ENCODE results near the gene PFKFB2.

Gene PFKFB2

GRCh38 chr1:207089627-207090355 is 36.7 kb downstream of the PFKFB2 start:
- H3K9me3 ChIP-seq (ENCODE audit: control insufficient read depth, insufficient read depth, low read length) = no peaks in the 10 kb centered on the region
- H3K9ac ChIP-seq (ENCODE audit: low read depth, low read length) = no peak overlapping the region

GRCh38 chr1:207091200-207091908 is 38.3 kb downstream of the PFKFB2 start:
- H3K9ac ChIP-seq (ENCODE audit: low read depth, low read length) = no peak overlapping the region
- no peaks in the 10 kb centered on the region for H3K4me1 ChIP-seq (ENCODE audit: insufficient read depth, low read length)
- no peaks in the 10 kb centered on the region for H3K36me3 ChIP-seq (ENCODE audit: insufficient read depth, low read length)
- H3K9me3 ChIP-seq (ENCODE audit: control insufficient read depth, insufficient read depth, low read length) = no peaks in the 10 kb centered on the region

More at GRCh38 chr1:207089627-207090355, 36.7 kb downstream of the PFKFB2 start:
- Histone ChIP-seq H3K4me1 (ENCODE audit: insufficient read depth, low read length) (no peaks in the 10 kb centered on the region; the same call in none of the 2 replicates), H3K36me3 (ENCODE audit: insufficient read depth, low read length) (no peaks in the 10 kb centered on the region)

GRCh38 chr1:207093944-207094343 is 40.9 kb downstream of the PFKFB2 start:
- no peak overlapping the region for H3K9ac ChIP-seq (ENCODE audit: low read depth, low read length)
- no peaks in the 10 kb centered on the region for H3K4me1 ChIP-seq (ENCODE audit: insufficient read depth, low read length)
- no peaks in the 10 kb centered on the region for H3K36me3 ChIP-seq (ENCODE audit: insufficient read depth, low read length)
- peaks cover 8% of the 10 kb centered on the region; the same call in 1 of the 2 replicates for H3K9me3 ChIP-seq (ENCODE audit: control insufficient read depth, insufficient read depth, low read length)

- no peaks in the 10 kb centered on the region for H3K4me1 ChIP-seq (ENCODE audit: insufficient read depth, low read length)
- H3K9ac ChIP-seq (ENCODE audit: low read depth, low read length) = no peak overlapping the region
- peaks cover 8% of the 10 kb centered on the region; the same call in 1 of the 2 replicates for H3K9me3 ChIP-seq (ENCODE audit: control insufficient read depth, insufficient read depth, low read length)
These were observed 44.8 kb downstream of the PFKFB2 start for GRCh38 chr1:207097871-207098324.

GRCh38 chr1:207101720-207102119 is 48.6 kb downstream of the PFKFB2 start:
- no peaks in the 10 kb centered on the region for H3K4me1 ChIP-seq (ENCODE audit: insufficient read depth, low read length)
- H3K9ac ChIP-seq (ENCODE audit: low read depth, low read length) = no peak overlapping the region
- peaks cover 8% of the 10 kb centered on the region for H3K9me3 ChIP-seq (ENCODE audit: control insufficient read depth, insufficient read depth, low read length)
- no peaks in the 10 kb centered on the region for H3K36me3 ChIP-seq (ENCODE audit: insufficient read depth, low read length)

More at GRCh38 chr1:207097871-207098324, 44.8 kb downstream of the PFKFB2 start:
- no peaks in the 10 kb centered on the region for H3K36me3 ChIP-seq (ENCODE audit: insufficient read depth, low read length)

- Histone ChIP-seq H3K9me3 (ENCODE audit: control insufficient read depth, insufficient read depth, low read length) (peaks cover 8% of the 10 kb centered on the region), H3K36me3 (ENCODE audit: insufficient read depth, low read length) (no peaks in the 10 kb centered on the region), H3K4me1 (ENCODE audit: insufficient read depth, low read length) (no peaks in the 10 kb centered on the region), H3K9ac (ENCODE audit: low read depth, low read length) (no peak overlapping the region)
These were observed 49.1 kb downstream of the PFKFB2 start for GRCh38 chr1:207102146-207102545.

- Histone ChIP-seq H3K4me1 (ENCODE audit: insufficient read depth, low read length) (no peaks in the 10 kb centered on the region), H3K9me3 (ENCODE audit: control insufficient read depth, insufficient read depth, low read length) (peaks cover 7% of the 10 kb centered on the region), H3K36me3 (ENCODE audit: insufficient read depth, low read length) (no peaks in the 10 kb centered on the region), H3K9ac (ENCODE audit: low read depth, low read length) (no peak overlapping the region)
These were observed 49.6 kb downstream of the PFKFB2 start for GRCh38 chr1:207102659-207103058.

- H3K9ac ChIP-seq (ENCODE audit: low read depth, low read length) = no peak within 1 kb of the TSS
- H3K36me3 ChIP-seq (ENCODE audit: insufficient read depth, low read length) = no peaks in the 10 kb centered on the region
- no peaks in the 10 kb centered on the region for H3K4me1 ChIP-seq (ENCODE audit: insufficient read depth, low read length)
- no peaks in the 10 kb centered on the region; the same call in 1 of the 2 replicates for H3K9me3 ChIP-seq (ENCODE audit: control insufficient read depth, insufficient read depth, low read length)
These were observed 50.9 kb downstream of the PFKFB2 start, which contains the start of gene C4BPA for GRCh38 chr1:207103892-207104373. C4BPA (plus strand) TSS chr1:207104233; CDS start chr1:207113026, 8,793 bp downstream.

- Histone ChIP-seq H3K9ac (ENCODE audit: low read depth, low read length) (no peak overlapping the region), H3K36me3 (ENCODE audit: insufficient read depth, low read length) (no peaks in the 10 kb centered on the region), H3K4me1 (ENCODE audit: insufficient read depth, low read length) (no peaks in the 10 kb centered on the region), H3K9me3 (ENCODE audit: control insufficient read depth, insufficient read depth, low read length) (no peaks in the 10 kb centered on the region; the same call in 1 of the 2 replicates)
These were observed 55.9 kb downstream of the PFKFB2 start for GRCh38 chr1:207109004-207109403.

- H3K9ac ChIP-seq (ENCODE audit: low read depth, low read length) = no peak overlapping the region
- H3K36me3 ChIP-seq (ENCODE audit: insufficient read depth, low read length) = no peaks in the 10 kb centered on the region
- H3K9me3 ChIP-seq (ENCODE audit: control insufficient read depth, insufficient read depth, low read length) = no peaks in the 10 kb centered on the region
- no peaks in the 10 kb centered on the region for H3K4me1 ChIP-seq (ENCODE audit: insufficient read depth, low read length)
These were observed 59.7 kb downstream of the PFKFB2 start for GRCh38 chr1:207112616-207113296.

- H3K36me3 ChIP-seq (ENCODE audit: insufficient read depth, low read length) = no peaks in the 10 kb centered on the region
- no peaks in the 10 kb centered on the region for H3K9me3 ChIP-seq (ENCODE audit: control insufficient read depth, insufficient read depth, low read length)
- no peak overlapping the region for H3K9ac ChIP-seq (ENCODE audit: low read depth, low read length)
- H3K4me1 ChIP-seq (ENCODE audit: insufficient read depth, low read length) = no peaks in the 10 kb centered on the region
These were observed 62.2 kb downstream of the PFKFB2 start for GRCh38 chr1:207115269-207115668.

GRCh38 chr1:207124389-207124788 is 71.3 kb downstream of the PFKFB2 start:
- peaks cover 3% of the 10 kb centered on the region; the same call in 1 of the 2 replicates for H3K9me3 ChIP-seq (ENCODE audit: control insufficient read depth, insufficient read depth, low read length)
- no peak overlapping the region for H3K9ac ChIP-seq (ENCODE audit: low read depth, low read length)
- no peaks in the 10 kb centered on the region for H3K4me1 ChIP-seq (ENCODE audit: insufficient read depth, low read length)
- H3K36me3 ChIP-seq (ENCODE audit: insufficient read depth, low read length) = no peaks in the 10 kb centered on the region

GRCh38 chr1:207128336-207128921 is 75.4 kb downstream of the PFKFB2 start:
- Histone ChIP-seq H3K9me3 (ENCODE audit: control insufficient read depth, insufficient read depth, low read length) (peaks cover 4% of the 10 kb centered on the region; the same call in 1 of the 2 replicates), H3K36me3 (ENCODE audit: insufficient read depth, low read length) (no peaks in the 10 kb centered on the region), H3K9ac (ENCODE audit: low read depth, low read length) (no peak overlapping the region), H3K4me1 (ENCODE audit: insufficient read depth, low read length) (no peaks in the 10 kb centered on the region)

GRCh38 chr1:207129053-207129452 is 76.0 kb downstream of the PFKFB2 start:
- Histone ChIP-seq H3K4me1 (ENCODE audit: insufficient read depth, low read length) (no peaks in the 10 kb centered on the region), H3K9me3 (ENCODE audit: control insufficient read depth, insufficient read depth, low read length) (peaks cover 4% of the 10 kb centered on the region; the same call in 1 of the 2 replicates), H3K9ac (ENCODE audit: low read depth, low read length) (no peak overlapping the region), H3K36me3 (ENCODE audit: insufficient read depth, low read length) (no peaks in the 10 kb centered on the region)
